HG03460 (cell line): ENCODE data around the gene PIRT.

Experiments
- ATAC-seq: cut with Tn5 transposase; IDR thresholded peaks from one replicate; pipeline ENCODE4 v1.9.1; 2021; ENCODE audit not compliant: unreplicated experiment

The PIRT gene

GRCh38 chr17:10821770-10822169, 16.1 kb downstream of the PIRT start:
- ATAC-seq = no peak

GRCh38 chr17:10821054-10821453, 16.8 kb downstream of the PIRT start:
- no peak for ATAC-seq

GRCh38 chr17:10815319-10815718, 22.6 kb downstream of the PIRT start:
- no peak for ATAC-seq

GRCh38 chr17:10814075-10814474, 23.8 kb downstream of the PIRT start:
- ATAC-seq = no peak

- ATAC-seq = no peak
Observed at GRCh38 chr17:10812674-10813073, 25.2 kb downstream of the PIRT start.

GRCh38 chr17:10809605-10810004, 28.3 kb downstream of the PIRT start:
- ATAC-seq = no peak

- ATAC-seq = no peak
Observed at GRCh38 chr17:10807704-10808128, 30.2 kb downstream of the PIRT start.

GRCh38 chr17:10806545-10807262, 31.2 kb downstream of the PIRT start:
- no peak for ATAC-seq

GRCh38 chr17:10805911-10806310, 32.0 kb downstream of the PIRT start:
- ATAC-seq = no peak

GRCh38 chr17:10804546-10804945, 33.3 kb downstream of the PIRT start:
- no peak for ATAC-seq

- no peak for ATAC-seq
Observed at GRCh38 chr17:10803830-10804475, 33.9 kb downstream of the PIRT start, which contains the start of gene TMEM238L. Gene TMEM238L (minus strand): TSS chr17:10804099. CDS start chr17:10803963, 136 bp downstream.

GRCh38 chr17:10803350-10803749, 34.5 kb downstream of the PIRT start:
- no peak for ATAC-seq

- ATAC-seq = no peak
Observed at GRCh38 chr17:10802496-10803284, 35.2 kb downstream of the PIRT start.

- ATAC-seq = no peak
Observed at GRCh38 chr17:10799407-10799806, 38.5 kb downstream of the PIRT start.

GRCh38 chr17:10798910-10799309, 39.0 kb downstream of the PIRT start:
- ATAC-seq = no peak

GRCh38 chr17:10798332-10798749, 39.5 kb downstream of the PIRT start:
- no peak for ATAC-seq

GRCh38 chr17:10797476-10798328, 40.2 kb downstream of the PIRT start:
- no peak for ATAC-seq

- no peak for ATAC-seq
Observed at GRCh38 chr17:10793816-10794215, 44.1 kb downstream of the PIRT start.

GRCh38 chr17:10793256-10793655, 44.6 kb downstream of the PIRT start:
- ATAC-seq = no peak

GRCh38 chr17:10792151-10792550, 45.7 kb downstream of the PIRT start:
- ATAC-seq = no peak
